WERI-Rb-1 (cell line): ENCODE results near the gene TMEM97.

Experiments
- DNase-seq: peaks from one replicate; pipeline ENCODE4 v3.0.0-alpha.2; 2020
- H3K27ac ChIP-seq: fragments of 250-450 bp; sonication (Bioruptor Pico); 2 replicates; pipeline ENCODE4 v1.5.1; 2020; ENCODE audit warnings: mild to moderate bottlenecking, moderate library complexity
- H3K27me3 ChIP-seq: fragments of 250-450 bp; sonication (Bioruptor Pico); 2 replicates; pipeline ENCODE4 v1.5.1; 2021; ENCODE audit warnings: mild to moderate bottlenecking, low read depth, moderate library complexity; ENCODE audit not compliant: insufficient read depth, severe bottlenecking
- H3K36me3 ChIP-seq: fragments of 250-450 bp; sonication (Bioruptor Pico); 2 replicates; pipeline ENCODE4 v1.5.1; 2020; ENCODE audit warnings: mild to moderate bottlenecking, moderate library complexity
- H3K4me3 ChIP-seq: 2 replicates; pipeline ENCODE4 v1.5.1; 2011; ENCODE audit warnings: low read depth, mild to moderate bottlenecking, control low read depth, low read length
- H3K9me3 ChIP-seq: fragments of 250-450 bp; sonication (Bioruptor Pico); 2 replicates; pipeline ENCODE4 v1.5.1; 2021; ENCODE audit warnings: mild to moderate bottlenecking, moderate library complexity; ENCODE audit not compliant: severe bottlenecking
- CTCF ChIP-seq: IDR thresholded peaks from 2 replicates; pipeline ENCODE4 v1.5.1; 2011; ENCODE audit warnings: low read depth, mild to moderate bottlenecking, control low read depth, inconsistent platforms, low read length

The TMEM97 gene

DNA sequence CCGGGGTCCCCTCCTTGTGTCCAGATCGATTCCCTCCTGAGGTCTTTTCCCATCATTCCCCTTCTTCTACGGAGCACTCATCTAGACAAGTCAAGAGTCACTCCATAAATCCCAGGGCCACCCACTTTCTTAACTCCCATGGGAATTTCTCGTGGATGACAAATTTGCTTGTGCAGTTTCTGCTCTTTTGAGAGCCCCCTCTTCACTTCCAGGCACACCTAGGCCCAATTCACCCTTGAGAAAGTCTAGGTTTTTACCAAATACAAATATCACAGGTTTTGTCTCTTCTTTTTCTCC is 38.8 kb downstream of the TMEM97 start:
- no peak for TF ChIP-seq CTCF
- Histone ChIP-seq H3K27ac (peak overlapping the region; percentile 92), H3K36me3 (peaks cover 58% of the 10 kb centered on the region), H3K9me3 (no peaks in the 10 kb centered on the region), H3K27me3 (no peaks in the 10 kb centered on the region), H3K4me3 (peak overlapping the region; percentile 80)
- DNase-seq = no peak

DNA sequence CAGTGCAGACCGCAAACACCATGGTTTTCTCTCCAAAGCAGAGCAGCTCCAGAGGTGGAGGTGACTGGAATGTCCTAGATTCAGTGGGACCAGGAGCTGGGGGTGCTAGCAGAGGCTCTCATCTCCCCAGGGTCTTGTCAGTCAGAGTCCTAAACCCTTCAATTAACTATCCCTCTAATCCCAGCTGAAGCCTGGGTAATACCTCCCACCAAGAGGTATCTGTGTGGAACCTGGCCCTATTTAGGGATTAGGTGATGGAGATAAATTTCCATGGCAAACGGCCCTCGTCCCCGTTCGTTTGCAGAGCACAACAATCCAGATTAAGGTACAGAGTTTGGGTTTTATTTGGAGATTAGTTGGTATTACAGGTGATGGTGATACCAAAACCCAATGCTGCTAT is 44.2 kb downstream of the TMEM97 start:
- Histone ChIP-seq H3K27ac (no peak overlapping the region), H3K9me3 (no peaks in the 10 kb centered on the region), H3K36me3 (peaks cover 35% of the 10 kb centered on the region), H3K4me3 (no peak overlapping the region), H3K27me3 (no peaks in the 10 kb centered on the region)
- peak; percentile 60 for DNase-seq
- TF ChIP-seq CTCF = no peak

DNA sequence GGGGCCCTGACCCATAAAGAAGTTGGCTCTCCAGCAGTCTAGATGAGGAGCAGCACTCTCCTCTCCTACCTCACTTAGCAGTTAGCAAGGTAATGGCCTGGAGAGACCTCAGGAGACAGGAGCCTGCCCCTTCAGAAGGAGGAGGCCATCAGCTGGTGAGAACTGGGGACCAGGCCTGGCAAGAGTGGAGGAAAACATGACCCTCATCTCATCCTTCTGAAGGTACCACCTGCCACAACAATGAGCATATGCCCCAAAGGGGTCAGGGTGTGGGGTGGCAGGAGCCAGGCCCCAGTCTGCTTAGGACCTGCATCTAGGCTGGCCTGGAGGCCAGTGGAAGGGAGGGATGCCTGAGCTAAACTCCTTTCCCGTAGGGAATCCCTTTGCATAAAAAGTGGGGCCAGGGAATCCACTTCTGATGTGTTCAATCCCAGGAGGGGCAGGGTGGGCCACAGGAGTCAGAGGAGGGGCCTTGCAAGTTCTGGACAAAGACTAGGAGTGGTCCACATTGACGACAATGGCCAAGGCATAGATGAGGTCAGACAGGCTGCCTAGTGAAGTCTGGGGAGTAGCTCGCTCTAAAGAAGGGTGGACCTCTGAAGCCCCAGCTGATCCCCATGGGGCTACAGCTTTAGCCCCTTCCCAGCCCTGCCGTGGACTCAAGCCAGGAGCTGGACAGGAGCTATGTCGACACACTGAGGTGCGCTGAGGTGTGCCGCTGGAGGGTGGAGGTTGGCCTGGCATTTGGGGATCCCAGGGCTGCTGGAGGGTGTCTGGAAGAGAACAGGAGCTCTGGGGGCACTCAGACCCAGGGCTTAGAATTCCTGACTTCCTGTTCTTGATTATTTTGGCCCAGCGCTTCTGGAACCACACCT is 45.0 kb downstream of the TMEM97 start:
- Histone ChIP-seq H3K36me3 (peaks cover 31% of the 10 kb centered on the region), H3K27ac (peak overlapping the region; percentile 83), H3K9me3 (no peaks in the 10 kb centered on the region), H3K4me3 (no peak overlapping the region), H3K27me3 (no peaks in the 10 kb centered on the region)
- DNase-seq = no peak
- TF ChIP-seq CTCF = no peak

GRCh38 chr17:28364665-28365363 is 45.8 kb downstream of the TMEM97 start, which contains the start of gene SEBOX:
TSS of gene SEBOX (minus strand) at chr17:28365199. CDS start at chr17:28365151, 48 bp downstream.
- Histone ChIP-seq H3K9me3 (no peaks in the 10 kb centered on the region), H3K4me3 (no peak within 1 kb of the TSS), H3K27me3 (no peaks in the 10 kb centered on the region), H3K27ac (peak within 1 kb of the TSS; percentile 83), H3K36me3 (peaks cover 24% of the 10 kb centered on the region)
- DNase-seq = no peak
- no peak for TF ChIP-seq CTCF

GRCh38 chr17:28365487-28365886 is 46.5 kb downstream of the TMEM97 start:
- Histone ChIP-seq H3K27me3 (no peaks in the 10 kb centered on the region), H3K9me3 (no peaks in the 10 kb centered on the region), H3K36me3 (peaks cover 18% of the 10 kb centered on the region), H3K4me3 (no peak overlapping the region), H3K27ac (peak overlapping the region; percentile 83)
- no peak for TF ChIP-seq CTCF
- DNase-seq = peak; percentile 81
